HG03175 (cell line): Measurements from ENCODE around the gene DMXL2.
A peak's percentile ranks its signal among the peaks of the same experiment; 100 is the strongest.
"Not testable (repeated sequence)": the region's sequence is repeated elsewhere in the genome, so short reads cannot be mapped to it uniquely, and the experiment has no call there.

Experiments used
- ATAC-seq: cut with Tn5 transposase; IDR thresholded peaks from one replicate; pipeline ENCODE4 v1.9.1; 2021; ENCODE audit warnings: mild to moderate bottlenecking, moderate library complexity; ENCODE audit not compliant: unreplicated experiment

Gene DMXL2

DNA sequence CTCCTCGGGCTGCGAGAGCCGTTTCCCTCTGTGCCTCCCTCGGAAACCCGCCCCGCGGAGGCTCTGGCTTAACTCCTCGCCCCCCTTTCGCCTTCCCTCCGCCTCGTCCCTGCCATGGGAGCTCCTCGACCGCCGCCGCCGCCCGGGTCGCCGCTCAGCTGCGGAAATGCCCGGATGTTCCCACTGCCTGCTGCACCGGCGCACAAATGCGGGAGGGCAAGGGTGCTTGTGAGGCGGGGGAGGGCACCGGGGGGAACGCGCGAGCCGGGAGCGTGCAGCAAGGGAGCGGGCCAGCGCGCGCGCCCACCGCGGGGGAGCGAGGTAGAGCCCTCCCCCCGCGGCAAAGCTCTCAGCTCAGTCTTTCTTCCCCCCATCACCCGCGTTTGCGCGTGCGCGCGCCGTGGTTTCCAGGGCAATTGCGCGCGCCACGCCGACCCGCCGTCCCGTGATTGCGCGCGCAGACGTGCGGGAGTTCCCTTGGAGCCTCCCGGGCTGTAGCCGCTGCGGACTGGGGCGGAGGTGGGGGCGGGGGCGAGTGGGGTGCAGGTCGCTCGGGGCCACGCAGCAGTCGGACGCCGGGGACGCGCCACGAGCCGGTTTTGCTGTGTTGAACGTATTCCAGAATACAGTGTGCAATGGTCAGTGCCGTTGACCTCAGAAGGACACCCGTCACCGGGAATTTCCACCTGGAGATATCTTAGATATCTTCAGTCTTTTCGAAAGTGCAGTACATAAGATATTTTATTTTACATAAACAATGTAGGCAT, at the start of gene DMXL2:
DMXL2 (minus strand) TSS at position 168 of the 767 bp plus-strand sequence. CDS start 226 bp downstream, outside the sequence.
- ATAC-seq: peak; percentile 35

- ATAC-seq: no peak
These were observed 49.6 kb upstream of the DMXL2 start for GRCh38 chr15:51672155-51672687.

DNA sequence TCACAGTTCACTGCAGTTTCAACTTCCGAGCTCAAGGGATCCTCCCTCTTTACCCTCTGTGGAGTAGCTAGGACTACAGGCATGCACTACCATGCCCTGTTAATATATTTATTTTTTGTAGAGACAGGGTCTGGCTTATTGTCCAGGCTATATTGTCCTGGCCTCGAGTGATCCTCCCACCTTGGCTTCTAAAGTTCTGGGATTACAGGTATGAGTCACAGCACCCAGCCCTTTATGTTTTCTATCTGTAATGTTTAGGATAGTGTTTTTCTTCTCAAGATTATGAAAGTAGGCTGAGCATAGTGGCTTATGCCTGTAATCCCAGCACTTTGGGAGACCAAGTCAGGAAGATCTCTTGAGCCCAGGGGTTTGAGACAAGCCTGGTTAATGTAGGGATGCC, 46.8 kb upstream of the DMXL2 start:
- no peak for ATAC-seq

DNA sequence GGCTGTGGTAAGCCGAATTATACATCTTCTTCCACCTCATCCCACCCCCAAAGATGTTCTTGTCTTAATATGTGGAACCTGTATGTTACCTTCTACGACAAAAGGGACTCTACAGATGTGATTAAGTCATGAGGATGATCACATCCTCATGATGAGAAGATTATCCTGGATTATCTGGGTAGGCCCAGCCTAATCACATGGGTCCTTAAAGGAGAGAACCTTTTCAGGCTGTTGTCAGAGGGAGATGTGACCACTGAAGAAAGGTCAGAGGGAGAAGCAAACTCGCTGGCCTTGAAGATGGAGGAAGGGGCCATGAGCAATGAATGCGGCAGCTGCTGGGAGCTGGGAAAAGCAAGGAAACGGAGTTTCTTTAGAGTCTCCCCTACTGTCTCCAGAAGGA, 45.9 kb upstream of the DMXL2 start:
- ATAC-seq: no peak

DNA sequence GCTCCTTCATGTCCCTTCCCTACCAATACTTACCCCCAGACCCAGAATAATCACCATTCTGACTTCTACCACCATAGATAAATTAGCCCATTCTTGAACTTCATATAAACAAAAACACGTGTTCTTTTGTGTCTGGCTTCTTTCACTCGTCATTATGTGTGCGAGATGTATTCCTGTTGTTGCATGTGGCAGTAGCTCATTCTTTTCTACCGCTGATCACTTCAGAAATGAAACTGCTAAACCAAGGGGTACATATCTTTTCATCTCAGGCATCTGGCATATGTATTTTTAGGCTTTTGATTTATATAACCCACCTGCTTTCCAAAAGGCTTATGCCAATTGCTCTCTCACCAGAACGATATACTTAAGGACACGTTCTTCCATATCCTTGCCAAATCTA, 44.9 kb upstream of the DMXL2 start:
- ATAC-seq: no peak

- ATAC-seq: no peak
These were observed 38.5 kb upstream of the DMXL2 start for GRCh38 chr15:51661072-51661471.

- ATAC-seq: no peak
These were observed 36.1 kb upstream of the DMXL2 start for GRCh38 chr15:51658664-51659063.

GRCh38 chr15:51655401-51656057, 33.0 kb upstream of the DMXL2 start:
- ATAC-seq: not testable (repeated sequence)

DNA sequence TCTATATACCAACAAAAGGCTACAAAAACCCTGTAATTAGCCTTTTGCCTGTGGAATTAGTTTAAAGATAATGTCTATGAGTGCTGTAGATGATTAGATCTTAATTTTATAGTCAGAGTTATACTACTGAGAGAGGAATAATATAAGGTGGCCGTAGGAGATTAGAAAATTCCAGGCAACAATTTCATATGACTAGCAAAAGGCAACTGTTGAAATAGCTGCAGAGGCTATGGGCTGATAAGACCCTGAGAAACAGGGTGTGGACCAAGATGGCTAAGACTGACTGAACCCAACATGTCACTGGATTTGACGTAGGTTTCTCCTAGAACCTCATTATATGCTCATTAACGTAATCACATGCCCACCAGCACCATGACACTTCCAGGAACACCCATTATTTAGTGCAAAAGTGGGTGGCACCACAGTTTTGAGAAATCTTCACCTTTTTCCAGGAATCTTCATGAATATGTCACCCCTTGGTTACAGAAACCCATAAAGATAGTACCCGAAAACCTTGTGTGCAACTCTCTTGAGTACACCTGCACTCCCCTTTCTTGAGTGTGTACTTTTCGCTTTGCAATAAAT, 29.6 kb upstream of the DMXL2 start:
- ATAC-seq: no peak

- ATAC-seq: no peak
These were observed 27.3 kb upstream of the DMXL2 start for GRCh38 chr15:51649659-51650521.

DNA sequence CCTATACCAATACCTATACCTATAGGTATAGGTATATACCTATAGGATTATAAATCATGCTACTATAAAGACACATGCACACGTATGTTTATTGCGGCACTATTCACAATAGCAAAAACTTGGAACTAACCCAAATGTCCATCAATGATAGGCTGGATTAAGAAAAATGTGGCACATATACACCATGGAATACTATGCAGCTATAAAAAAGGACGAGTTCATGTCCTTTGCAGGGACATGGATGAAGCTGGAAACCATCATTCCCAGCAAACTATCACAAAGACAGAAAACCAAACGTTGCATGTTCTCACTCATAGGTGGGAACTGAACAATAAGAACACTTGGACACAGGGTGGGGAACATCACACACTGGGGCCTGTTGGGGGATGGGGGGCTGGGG, 26.1 kb upstream of the DMXL2 start:
- ATAC-seq: not testable (repeated sequence)

DNA sequence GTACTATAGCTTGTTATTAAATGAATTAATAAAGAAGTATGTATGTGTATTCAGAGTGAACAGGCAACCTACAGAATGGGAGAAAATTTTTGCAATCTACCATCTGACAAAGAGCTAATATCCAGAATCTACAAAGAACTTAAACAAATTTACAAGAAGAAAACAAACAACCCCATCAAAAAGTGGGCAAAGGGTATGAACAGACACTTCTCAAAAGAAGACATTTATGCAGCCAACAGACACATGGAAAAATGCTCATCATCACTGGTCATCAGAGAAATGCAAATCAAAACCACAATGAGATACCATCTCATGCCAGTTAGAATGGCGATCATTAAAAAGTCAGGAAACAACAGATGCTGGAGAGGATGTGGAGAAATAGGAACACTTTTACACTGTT, 25.5 kb upstream of the DMXL2 start:
- ATAC-seq: not testable (repeated sequence)

DNA sequence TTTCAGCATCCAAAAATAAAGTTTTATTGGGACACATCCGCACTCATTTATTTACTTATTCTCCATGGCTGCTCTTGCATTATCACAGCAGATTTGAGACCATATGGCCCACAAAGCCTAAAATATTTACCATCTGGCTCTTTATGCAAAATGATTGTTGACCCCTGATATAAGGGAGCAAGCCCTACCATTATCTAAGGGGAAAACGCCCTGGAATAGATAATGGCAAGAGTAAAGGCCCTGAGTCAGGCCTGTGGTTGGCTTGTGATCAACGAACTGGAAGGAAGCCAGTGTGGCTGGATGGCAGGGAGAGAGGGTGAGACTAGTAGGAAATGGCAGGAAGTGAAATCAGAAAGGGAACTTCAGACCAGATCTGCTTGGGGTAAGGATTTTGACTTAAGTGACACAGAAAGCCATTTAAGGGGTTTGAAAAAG, 24.6 kb upstream of the DMXL2 start:
- no peak for ATAC-seq

GRCh38 chr15:51642696-51643095, 20.1 kb upstream of the DMXL2 start:
- no peak for ATAC-seq

- no peak for ATAC-seq
These were observed 19.0 kb upstream of the DMXL2 start for GRCh38 chr15:51641490-51642130.

- no peak for ATAC-seq
These were observed 12.1 kb upstream of the DMXL2 start for GRCh38 chr15:51634591-51635198.

DNA sequence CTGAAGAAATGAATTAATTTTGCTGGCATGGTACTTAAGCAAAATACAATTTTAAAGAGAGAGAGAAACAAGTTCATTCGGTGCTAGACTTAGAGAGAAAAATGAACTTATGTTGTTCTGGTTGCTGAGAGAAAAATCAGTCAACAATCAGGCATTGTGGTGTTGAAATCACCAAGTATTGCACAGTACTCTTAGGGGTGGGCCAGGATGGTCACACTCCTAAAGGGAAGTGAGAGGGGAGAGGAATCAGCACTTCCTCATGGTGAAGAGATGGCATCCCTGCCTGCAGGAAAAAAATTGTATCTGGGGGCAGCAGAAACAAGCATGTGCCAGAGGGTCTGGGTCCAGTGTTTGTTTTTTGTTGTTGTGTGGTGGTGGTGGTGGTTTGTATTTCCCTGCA, 7.0 kb upstream of the DMXL2 start:
- no peak for ATAC-seq

DNA sequence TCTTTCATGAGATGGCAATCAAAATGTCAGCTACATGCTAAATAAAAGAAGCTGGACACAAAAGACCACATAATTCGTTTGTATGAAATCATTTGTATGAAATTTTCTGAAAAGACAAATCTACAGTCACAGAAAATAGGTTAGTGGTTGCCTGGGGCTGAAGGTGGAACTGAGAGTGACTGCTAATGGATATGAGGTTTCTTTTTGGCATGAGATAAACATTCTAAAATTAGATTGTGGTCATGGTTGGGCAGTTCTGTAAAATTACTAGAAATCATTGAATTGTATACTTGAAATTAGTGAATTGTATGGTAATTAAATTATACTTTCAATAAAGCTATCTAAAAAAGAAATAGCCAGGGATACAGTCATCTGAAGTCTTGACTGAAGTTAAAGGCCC, 2.7 kb upstream of the DMXL2 start:
- peak; percentile 52 for ATAC-seq

GRCh38 chr15:51624022-51624421, 1.5 kb upstream of the DMXL2 start:
- no peak for ATAC-seq

- ATAC-seq: no peak
These were observed 891 bp upstream of the DMXL2 start for GRCh38 chr15:51623386-51623938.
